Measurements from ENCODE around the gene STAT1.

DNA sequence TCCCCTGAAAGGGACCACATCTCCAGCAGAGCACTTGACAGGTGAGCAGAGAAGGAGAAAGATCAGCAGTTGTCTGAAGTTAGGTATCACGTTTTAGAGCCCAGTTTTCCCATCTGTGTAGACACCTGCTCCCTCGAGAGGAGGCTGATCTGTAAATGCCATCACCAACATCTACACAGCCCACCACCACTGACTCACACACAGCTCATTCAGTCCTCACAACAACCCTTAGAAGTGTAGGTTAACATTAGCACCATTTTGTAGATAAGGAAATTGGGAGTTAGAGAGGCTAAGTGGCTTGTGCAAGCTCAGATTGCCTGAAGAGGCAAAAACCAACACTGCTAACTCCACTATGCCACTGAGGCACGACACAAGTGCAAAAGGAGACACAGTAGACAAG is 37.2 kb upstream of the STAT1 start:
- no peak for TF ChIP-seq CTCF (tag by site-specific recombination; IDR thresholded peaks at IDR 0.05)
- no peak for TF ChIP-seq REST (tag by site-specific recombination; IDR thresholded peaks at IDR 0.05)
- no peak for TF ChIP-seq ZNF629 (tag by site-specific recombination; IDR thresholded peaks at IDR 0.05)
- TF ChIP-seq ZFP37 (tag by site-specific recombination; IDR thresholded peaks at IDR 0.05) = no peak
- TF ChIP-seq ZNF24 (tag by site-specific recombination; IDR thresholded peaks at IDR 0.05) = no peak
- TF ChIP-seq ZNF121 (tag by site-specific recombination; IDR thresholded peaks at IDR 0.05) = no peak
- TF ChIP-seq YY1 (tag by site-specific recombination; IDR thresholded peaks at IDR 0.05) = no peak
- no peak for TF ChIP-seq ZNF639 (tag by site-specific recombination; IDR thresholded peaks at IDR 0.05)
- no peak for TF ChIP-seq ZBTB10 (tag by site-specific recombination; IDR thresholded peaks at IDR 0.05)
- TF ChIP-seq ZNF133 (tag by site-specific recombination; IDR thresholded peaks at IDR 0.05) = no peak
- TF ChIP-seq, protein P1, sequence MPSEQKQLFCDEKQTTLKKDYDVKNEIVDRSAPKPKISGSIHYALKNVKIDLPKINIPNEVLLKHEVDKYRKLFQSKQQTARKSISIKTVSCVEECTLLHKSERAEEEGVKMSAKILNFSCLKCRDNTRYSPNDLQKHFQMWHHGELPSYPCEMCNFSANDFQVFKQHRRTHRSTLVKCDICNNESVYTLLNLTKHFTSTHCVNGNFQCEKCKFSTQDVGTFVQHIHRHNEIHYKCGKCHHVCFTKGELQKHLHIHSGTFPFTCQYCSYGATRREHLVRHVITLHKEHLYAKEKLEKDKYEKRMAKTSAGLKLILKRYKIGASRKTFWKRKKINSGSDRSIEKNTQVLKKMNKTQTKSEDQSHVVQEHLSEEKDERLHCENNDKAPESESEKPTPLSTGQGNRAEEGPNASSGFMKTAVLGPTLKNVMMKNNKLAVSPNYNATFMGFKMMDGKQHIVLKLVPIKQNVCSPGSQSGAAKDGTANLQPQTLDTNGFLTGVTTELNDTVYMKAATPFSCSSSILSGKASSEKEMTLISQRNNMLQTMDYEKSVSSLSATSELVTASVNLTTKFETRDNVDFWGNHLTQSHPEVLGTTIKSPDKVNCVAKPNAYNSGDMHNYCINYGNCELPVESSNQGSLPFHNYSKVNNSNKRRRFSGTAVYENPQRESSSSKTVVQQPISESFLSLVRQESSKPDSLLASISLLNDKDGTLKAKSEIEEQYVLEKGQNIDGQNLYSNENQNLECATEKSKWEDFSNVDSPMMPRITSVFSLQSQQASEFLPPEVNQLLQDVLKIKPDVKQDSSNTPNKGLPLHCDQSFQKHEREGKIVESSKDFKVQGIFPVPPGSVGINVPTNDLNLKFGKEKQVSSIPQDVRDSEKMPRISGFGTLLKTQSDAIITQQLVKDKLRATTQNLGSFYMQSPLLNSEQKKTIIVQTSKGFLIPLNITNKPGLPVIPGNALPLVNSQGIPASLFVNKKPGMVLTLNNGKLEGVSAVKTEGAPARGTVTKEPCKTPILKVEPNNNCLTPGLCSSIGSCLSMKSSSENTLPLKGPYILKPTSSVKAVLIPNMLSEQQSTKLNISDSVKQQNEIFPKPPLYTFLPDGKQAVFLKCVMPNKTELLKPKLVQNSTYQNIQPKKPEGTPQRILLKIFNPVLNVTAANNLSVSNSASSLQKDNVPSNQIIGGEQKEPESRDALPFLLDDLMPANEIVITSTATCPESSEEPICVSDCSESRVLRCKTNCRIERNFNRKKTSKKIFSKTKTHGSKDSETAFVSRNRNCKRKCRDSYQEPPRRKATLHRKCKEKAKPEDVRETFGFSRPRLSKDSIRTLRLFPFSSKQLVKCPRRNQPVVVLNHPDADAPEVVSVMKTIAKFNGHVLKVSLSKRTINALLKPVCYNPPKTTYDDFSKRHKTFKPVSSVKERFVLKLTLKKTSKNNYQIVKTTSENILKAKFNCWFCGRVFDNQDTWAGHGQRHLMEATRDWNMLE (tag by site-specific recombination; conservative IDR thresholded peaks at IDR 0.05; ENCODE audit: low read depth) = no peak
- no peak for TF ChIP-seq ZBTB20 (tag by site-specific recombination; IDR thresholded peaks at IDR 0.05)
- no peak for TF ChIP-seq SALL2 (tag by site-specific recombination; IDR thresholded peaks at IDR 0.05; ENCODE audit: borderline replicate concordance)

Measured in HEK293 (cell line).